ACC112 (cell line): Measurements from ENCODE around the gene CGREF1.
"Not testable (repeated sequence)": the region's sequence is repeated elsewhere in the genome, so short reads cannot be mapped to it uniquely, and the experiment has no call there.

Experiments used
- H2AFZ ChIP-seq: fragments of 200-600 bp; sonication (generic); one replicate; pipeline ENCODE4 v1.6.0; 2017; ENCODE audit warnings: antibody characterized with exemption, low read length; ENCODE audit not compliant: unreplicated experiment
- H3K27ac ChIP-seq: fragments of 200-600 bp; sonication (generic); 2 replicates; pipeline ENCODE4 v1.5.1; 2014; ENCODE audit warnings: low read depth, mild to moderate bottlenecking, antibody characterized with exemption, low read length, moderate library complexity
- H3K27me3 ChIP-seq: fragments of 200-600 bp; sonication (generic); 2 replicates; pipeline ENCODE4 v1.6.1; 2014; ENCODE audit warnings: mild to moderate bottlenecking, antibody characterized with exemption, low read length, moderate library complexity, mixed read lengths; ENCODE audit not compliant: insufficient read depth
- H3K36me3 ChIP-seq: fragments of 200-600 bp; sonication (generic); 2 replicates; pipeline ENCODE4 v1.6.1; 2016; ENCODE audit warnings: mild to moderate bottlenecking, antibody characterized with exemption, low read length, moderate library complexity, mixed read lengths; ENCODE audit not compliant: insufficient read depth
- H3K4me1 ChIP-seq: fragments of 200-600 bp; sonication (generic); one replicate; pipeline ENCODE4 v1.6.1; 2016; ENCODE audit warnings: low read length, mixed read lengths; ENCODE audit not compliant: insufficient read depth, unreplicated experiment, control insufficient read depth
- H3K4me3 ChIP-seq: fragments of 200-600 bp; sonication (generic); 2 replicates; pipeline ENCODE4 v1.5.1; 2014; ENCODE audit warnings: mild to moderate bottlenecking, low read depth, low read length
- H3K79me2 ChIP-seq: fragments of 200-600 bp; sonication (generic); one replicate; pipeline ENCODE4 v1.6.0; 2016; ENCODE audit warnings: low read length; ENCODE audit not compliant: control insufficient read depth, unreplicated experiment, insufficient read depth

Gene CGREF1

GRCh38 chr2:27079233-27080139 lies 39.4 kb downstream of the CGREF1 start:
- H2AFZ ChIP-seq: peak overlapping the region; percentile 32
- H3K79me2 ChIP-seq: peaks cover 25% of the 10 kb centered on the region
- H3K27ac ChIP-seq: peak overlapping the region; percentile 62
- H3K4me1 ChIP-seq: peaks cover 32% of the 10 kb centered on the region
- no peaks in the 10 kb centered on the region for H3K27me3 ChIP-seq
- no peaks in the 10 kb centered on the region for H3K36me3 ChIP-seq
- H3K4me3 ChIP-seq: peak overlapping the region; percentile 93

DNA sequence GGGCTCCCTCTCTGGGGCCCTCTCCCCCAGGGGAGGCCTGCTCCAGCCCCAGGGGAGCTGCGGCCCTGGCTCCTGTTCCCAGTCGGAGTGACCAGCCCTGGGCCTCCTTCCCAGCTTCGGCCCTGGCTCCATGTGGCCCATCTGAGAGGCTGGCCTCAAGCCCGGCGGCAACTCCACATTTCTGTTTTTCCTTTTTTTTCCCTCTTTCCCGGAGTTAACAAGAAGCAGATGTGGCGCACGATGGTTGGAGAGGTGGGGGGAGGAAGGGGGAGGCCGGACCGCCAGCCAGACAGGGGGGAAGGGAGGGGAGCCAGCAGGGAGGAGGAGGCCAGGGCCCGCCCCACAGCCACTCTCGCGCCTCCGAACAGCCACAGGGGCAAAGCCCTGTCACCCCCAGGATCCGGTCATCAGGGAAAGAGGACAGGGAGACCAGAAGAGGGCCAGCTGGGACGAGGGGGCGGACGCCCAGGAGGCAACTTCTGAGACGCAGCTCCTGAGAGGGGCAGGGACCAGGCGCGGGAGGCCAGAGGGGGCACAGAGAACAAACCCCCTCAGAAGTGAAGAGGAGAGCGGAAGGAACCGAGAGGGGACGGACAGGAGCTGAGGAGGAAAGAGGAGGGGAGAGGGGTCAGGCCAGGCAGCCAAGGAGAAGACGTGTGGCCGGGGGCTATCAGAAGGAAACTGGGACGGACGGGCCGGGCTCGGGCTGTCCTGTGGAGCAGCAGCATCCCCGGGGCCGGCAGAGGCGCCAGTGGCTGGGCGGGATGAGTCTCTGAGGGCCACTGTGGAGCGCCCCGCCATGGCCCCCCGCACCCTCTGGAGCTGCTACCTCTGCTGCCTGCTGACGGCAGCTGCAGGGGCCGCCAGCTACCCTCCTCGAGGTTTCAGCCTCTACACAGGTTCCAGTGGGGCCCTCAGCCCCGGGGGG lies 40.4 kb downstream of the CGREF1 start, which contains the start of gene EMILIN1:
EMILIN1 (plus strand) TSS at position 349 of the 928 bp plus-strand sequence; CDS start at position 800, 451 bp downstream.
- Histone ChIP-seq H3K27me3 (no peaks in the 10 kb centered on the region), H2AFZ (peak within 1 kb of the TSS; percentile 39), H3K79me2 (peaks cover 25% of the 10 kb centered on the region), H3K4me1 (peaks cover 40% of the 10 kb centered on the region), H3K4me3 (peak within 1 kb of the TSS; percentile 93), H3K27ac (peak within 1 kb of the TSS; percentile 62), H3K36me3 (no peaks in the 10 kb centered on the region)

DNA sequence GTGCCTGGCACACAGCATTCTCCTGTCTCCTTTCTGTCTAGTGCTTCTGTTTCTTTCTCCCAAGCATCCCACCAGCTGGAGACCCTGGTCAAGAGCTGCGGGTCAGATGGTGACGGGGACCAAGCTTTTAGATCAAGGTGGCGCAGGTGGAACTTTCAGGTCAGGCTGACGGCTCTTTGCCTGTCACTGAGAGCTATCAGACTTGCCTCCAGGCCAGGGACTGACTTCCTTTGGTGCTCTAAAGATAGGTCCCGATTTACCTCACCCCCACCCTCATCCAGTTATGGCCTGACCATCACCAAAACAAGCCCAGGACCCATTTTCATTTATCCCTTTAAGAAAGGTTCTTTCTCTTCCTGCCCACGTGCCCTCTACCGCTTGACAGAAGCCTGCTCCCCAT lies 41.7 kb downstream of the CGREF1 start:
- Histone ChIP-seq H3K27me3 (no peaks in the 10 kb centered on the region), H3K36me3 (no peaks in the 10 kb centered on the region), H3K4me3 (no peak overlapping the region), H3K27ac (no peak overlapping the region), H3K4me1 (peaks cover 48% of the 10 kb centered on the region), H3K79me2 (peaks cover 24% of the 10 kb centered on the region), H2AFZ (no peak overlapping the region)

DNA sequence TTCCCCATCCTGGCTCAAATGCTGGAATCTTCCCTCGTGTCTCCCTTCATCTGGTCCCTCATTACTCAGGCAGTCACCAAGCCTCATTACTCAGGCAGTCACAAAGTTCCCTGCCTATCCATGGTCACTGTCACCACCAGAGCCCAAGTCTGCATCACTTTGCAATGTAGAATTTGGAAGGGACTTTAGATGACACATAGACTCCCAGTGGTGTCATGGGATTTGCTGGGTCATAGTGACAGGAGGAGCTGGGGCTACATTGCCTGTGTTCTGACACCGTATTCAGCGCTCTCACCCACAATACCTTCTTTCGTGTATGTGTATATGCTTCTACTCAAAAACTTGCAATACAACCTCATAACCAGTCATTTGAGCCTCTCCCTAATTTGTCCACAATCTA lies 42.6 kb downstream of the CGREF1 start:
- Histone ChIP-seq H3K36me3 (no peaks in the 10 kb centered on the region), H3K4me1 (peaks cover 42% of the 10 kb centered on the region), H3K4me3 (no peak overlapping the region), H2AFZ (no peak overlapping the region), H3K27ac (no peak overlapping the region), H3K79me2 (peaks cover 23% of the 10 kb centered on the region), H3K27me3 (no peaks in the 10 kb centered on the region)

GRCh38 chr2:27075566-27075871 lies 43.4 kb downstream of the CGREF1 start:
- not testable (repeated sequence) for H3K27ac ChIP-seq, H3K4me3 ChIP-seq, H2AFZ ChIP-seq, H3K27me3 ChIP-seq, H3K36me3 ChIP-seq
- Histone ChIP-seq H3K4me1 (peaks cover 37% of the 10 kb centered on the region), H3K79me2 (peaks cover 29% of the 10 kb centered on the region)

DNA sequence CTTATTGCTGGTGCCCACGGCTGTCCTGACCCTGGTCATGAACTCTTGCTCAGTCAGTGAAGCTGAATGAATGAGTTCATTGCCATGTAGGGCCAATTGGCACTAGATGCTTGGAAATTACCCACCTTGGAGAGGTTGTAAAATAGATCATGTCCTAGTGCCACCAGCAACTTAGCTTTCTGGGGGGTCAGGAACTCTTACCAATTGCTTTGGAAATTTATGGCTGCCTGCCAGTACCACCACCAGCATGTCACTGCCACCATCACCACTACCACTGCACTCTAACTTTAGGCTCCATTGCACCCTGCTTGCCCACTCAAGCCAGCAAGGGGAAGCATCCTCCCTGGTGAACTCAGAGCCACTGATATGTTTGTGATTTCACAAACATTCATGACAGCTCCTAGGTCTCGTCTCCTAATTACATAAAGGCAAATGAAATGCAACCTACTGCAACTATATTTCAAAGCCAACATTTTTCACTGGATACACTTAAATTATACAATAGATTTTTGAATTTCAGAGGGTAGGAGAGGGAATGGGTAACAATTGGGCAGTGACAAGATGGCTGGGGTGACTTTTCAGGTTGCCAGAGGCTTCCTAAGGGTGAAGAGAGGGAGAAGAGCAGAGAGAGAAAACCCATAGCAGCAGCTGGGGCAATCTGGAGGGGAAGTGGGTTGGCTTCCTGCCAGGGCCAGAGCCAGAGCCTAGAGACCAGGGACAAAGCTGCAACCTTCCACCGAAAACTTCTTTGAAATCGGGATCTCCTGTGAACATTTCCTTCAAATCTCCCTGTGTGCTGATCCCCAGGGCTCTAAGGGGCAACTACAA lies 44.0 kb downstream of the CGREF1 start:
- Histone ChIP-seq H3K4me1 (peaks cover 37% of the 10 kb centered on the region), H3K36me3 (peaks cover 2% of the 10 kb centered on the region; the same call in 1 of the 2 replicates), H3K27me3 (no peaks in the 10 kb centered on the region), H3K27ac (no peak overlapping the region), H3K79me2 (peaks cover 29% of the 10 kb centered on the region), H2AFZ (no peak overlapping the region), H3K4me3 (no peak overlapping the region)

GRCh38 chr2:27073782-27074181 lies 45.1 kb downstream of the CGREF1 start:
- Histone ChIP-seq H3K79me2 (peaks cover 29% of the 10 kb centered on the region), H2AFZ (peak overlapping the region; percentile 24), H3K4me3 (no peak overlapping the region), H3K36me3 (peaks cover 14% of the 10 kb centered on the region; the same call in 1 of the 2 replicates), H3K27ac (0 out of 2 replicates have a peak overlapping the region, but pooled peaks have one; percentile 5), H3K27me3 (no peaks in the 10 kb centered on the region), H3K4me1 (peaks cover 45% of the 10 kb centered on the region)

- H3K4me1 ChIP-seq: peaks cover 45% of the 10 kb centered on the region
- no peaks in the 10 kb centered on the region for H3K27me3 ChIP-seq
- no peak overlapping the region for H2AFZ ChIP-seq
- H3K4me3 ChIP-seq: peak overlapping the region; percentile 100; the same call in 1 of the 2 replicates
- peak overlapping the region; percentile 20 for H3K27ac ChIP-seq
- peaks cover 21% of the 10 kb centered on the region; the same call in 1 of the 2 replicates for H3K36me3 ChIP-seq
- peaks cover 34% of the 10 kb centered on the region for H3K79me2 ChIP-seq
Measured at GRCh38 chr2:27072920-27073319, 46.0 kb downstream of the CGREF1 start.

GRCh38 chr2:27071990-27072830 lies 46.7 kb downstream of the CGREF1 start:
- Histone ChIP-seq H3K27ac (peak overlapping the region; percentile 40), H2AFZ (peak overlapping the region; percentile 35)

More at GRCh38 chr2:27071990-27072830, 46.7 kb downstream of the CGREF1 start:
- peaks cover 43% of the 10 kb centered on the region for H3K4me1 ChIP-seq
- H3K27me3 ChIP-seq: no peaks in the 10 kb centered on the region
- H3K36me3 ChIP-seq: peaks cover 25% of the 10 kb centered on the region; the same call in 1 of the 2 replicates
- H3K4me3 ChIP-seq: peak overlapping the region; percentile 100
- peaks cover 39% of the 10 kb centered on the region for H3K79me2 ChIP-seq
